Measurements from ENCODE around the gene NDUFAF4. TPM values are rescaled to one million over a fixed set of nuclear protein-coding genes. Genes with fewer than 3 reads are reported as not detected.

The NDUFAF4 gene
- total and polyA plus RNA-seq, 11 donors = 59.6 to 107 (median 82.6) TPM

DNA sequence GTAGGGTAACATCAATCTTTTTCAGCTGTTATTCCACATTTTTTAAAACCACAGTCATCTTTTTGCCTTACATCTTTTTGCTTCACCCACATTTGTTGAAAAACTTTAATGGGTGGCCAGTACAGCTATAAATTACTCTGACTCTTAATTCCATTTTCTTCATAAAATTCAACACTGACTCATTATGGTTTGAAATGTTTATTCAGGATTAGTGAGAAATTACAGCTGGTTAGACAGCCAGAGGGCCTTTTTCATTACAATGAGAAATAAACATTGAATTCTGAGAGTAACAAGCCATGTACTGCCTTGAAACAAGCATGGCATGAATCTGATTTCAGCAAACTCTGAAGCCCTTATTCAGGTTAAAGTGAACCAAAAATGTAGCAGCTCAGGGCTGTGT lies 19.5 kb downstream of the NDUFAF4 start:
- DNase-seq = no peak
- H3K4me1 ChIP-seq = no peaks in the 10 kb centered on the region
- no peak for ATAC-seq
- TF ChIP-seq POLR2A (IDR thresholded peaks at IDR 0.05) = no peak
- TF ChIP-seq, protein P1, sequence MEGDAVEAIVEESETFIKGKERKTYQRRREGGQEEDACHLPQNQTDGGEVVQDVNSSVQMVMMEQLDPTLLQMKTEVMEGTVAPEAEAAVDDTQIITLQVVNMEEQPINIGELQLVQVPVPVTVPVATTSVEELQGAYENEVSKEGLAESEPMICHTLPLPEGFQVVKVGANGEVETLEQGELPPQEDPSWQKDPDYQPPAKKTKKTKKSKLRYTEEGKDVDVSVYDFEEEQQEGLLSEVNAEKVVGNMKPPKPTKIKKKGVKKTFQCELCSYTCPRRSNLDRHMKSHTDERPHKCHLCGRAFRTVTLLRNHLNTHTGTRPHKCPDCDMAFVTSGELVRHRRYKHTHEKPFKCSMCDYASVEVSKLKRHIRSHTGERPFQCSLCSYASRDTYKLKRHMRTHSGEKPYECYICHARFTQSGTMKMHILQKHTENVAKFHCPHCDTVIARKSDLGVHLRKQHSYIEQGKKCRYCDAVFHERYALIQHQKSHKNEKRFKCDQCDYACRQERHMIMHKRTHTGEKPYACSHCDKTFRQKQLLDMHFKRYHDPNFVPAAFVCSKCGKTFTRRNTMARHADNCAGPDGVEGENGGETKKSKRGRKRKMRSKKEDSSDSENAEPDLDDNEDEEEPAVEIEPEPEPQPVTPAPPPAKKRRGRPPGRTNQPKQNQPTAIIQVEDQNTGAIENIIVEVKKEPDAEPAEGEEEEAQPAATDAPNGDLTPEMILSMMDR (IDR thresholded peaks at IDR 0.05) = no peak
- no peaks in the 10 kb centered on the region for H3K9me3 ChIP-seq
- H3K27me3 ChIP-seq = no peaks in the 10 kb centered on the region
- intact Hi-C loops (cut with DNase I) = no loop called here
- no peak overlapping the region for H3K27ac ChIP-seq
- no peak overlapping the region for H3K4me3 ChIP-seq
- no peaks in the 10 kb centered on the region for H3K36me3 ChIP-seq

DNA sequence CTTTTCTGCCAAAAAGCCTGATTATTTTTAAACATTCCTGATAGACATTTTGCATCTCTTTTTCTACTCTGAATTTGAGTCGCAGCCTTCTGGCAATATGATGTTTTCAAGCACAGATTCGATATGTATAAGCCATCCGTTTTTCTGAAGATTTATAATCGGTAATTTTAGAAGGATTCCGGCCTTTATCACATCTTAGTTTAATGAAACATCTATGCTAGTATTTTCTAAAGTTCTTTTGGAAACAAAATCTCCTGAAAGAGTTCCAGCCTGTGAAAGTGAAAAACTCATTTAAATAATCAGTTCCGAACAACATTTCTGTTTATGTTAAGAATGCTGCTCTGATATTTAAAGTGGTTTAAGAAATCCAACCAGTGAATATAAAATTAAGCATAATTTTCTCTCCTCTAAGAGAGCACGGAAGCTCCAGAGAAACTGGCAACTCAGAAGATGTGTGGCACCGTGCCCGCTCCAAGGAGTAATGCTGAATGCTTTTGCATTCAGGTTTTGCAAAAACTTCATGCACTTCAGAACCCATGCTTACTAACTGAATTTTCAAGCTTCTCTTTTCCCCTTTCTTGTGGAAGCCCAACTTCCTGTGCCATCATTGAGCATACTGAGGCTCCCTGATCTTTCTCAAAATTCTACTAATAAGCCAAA lies 20.7 kb downstream of the NDUFAF4 start:
- intact Hi-C loops (cut with DNase I) = no loop called here

DNA sequence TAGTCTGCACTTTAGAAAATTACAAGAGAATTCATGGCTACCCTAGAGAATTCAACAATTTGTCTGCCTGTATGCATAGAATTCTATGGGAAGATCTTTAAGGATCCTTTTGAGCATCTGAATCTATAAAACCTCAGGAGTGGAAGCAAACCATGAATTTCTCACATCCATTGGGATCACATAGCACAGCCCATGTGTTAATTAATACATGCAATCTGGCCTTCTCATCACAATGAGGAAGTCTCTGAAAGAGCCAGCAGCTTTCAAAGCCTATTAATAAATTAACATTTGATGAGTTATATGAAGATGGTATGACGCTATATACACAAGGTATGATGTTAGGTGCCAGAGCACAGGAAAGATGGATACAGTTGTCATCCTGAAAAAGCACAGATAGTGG lies 24.7 kb downstream of the NDUFAF4 start:
- Histone ChIP-seq H3K4me1 (no peaks in the 10 kb centered on the region), H3K36me3 (no peaks in the 10 kb centered on the region), H3K27me3 (no peaks in the 10 kb centered on the region), H3K9me3 (no peaks in the 10 kb centered on the region), H3K4me3 (no peak overlapping the region), H3K27ac (no peak overlapping the region)
- ATAC-seq (no peak), DNase-seq (no peak)
- intact Hi-C loops (cut with DNase I) = no loop called here
- WGBS, 4 donors = 73 to 83% (median 77%) methylated on average over 1 of the region's 1 CpG
- no peak for TF ChIP-seq POLR2A (IDR thresholded peaks at IDR 0.05)
- TF ChIP-seq, protein P1 (IDR thresholded peaks at IDR 0.05) = no peak

More for the DNA sequence above, 20.7 kb downstream of the NDUFAF4 start:
- TF ChIP-seq, protein P1 (IDR thresholded peaks at IDR 0.05) = no peak
- TF ChIP-seq POLR2A (IDR thresholded peaks at IDR 0.05) = no peak
- Histone ChIP-seq H3K9me3 (no peaks in the 10 kb centered on the region), H3K4me3 (no peak overlapping the region), H3K36me3 (no peaks in the 10 kb centered on the region), H3K4me1 (no peaks in the 10 kb centered on the region), H3K27me3 (no peaks in the 10 kb centered on the region), H3K27ac (no peak overlapping the region)
- WGBS, 4 donors = 91 to 93% (median 93%) methylated on average over 9 of the region's 9 CpGs
- DNase-seq = no peak
- ATAC-seq = no peak

DNA sequence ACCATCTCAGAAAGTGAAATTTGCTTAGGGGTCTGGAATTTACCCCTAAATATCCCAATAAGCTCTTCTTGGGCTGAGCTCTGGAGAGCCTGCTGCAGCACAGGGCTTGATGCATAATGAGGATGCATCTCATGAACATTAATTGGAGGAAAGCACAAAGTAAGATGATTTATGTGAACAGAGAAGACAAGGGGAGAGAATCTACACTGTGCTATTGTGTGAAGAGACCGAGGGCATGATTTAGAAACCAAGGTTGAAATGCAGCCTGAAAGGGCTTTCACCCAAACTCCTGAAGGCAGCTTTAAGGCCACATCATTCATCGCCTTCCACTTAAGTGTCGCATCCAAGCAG lies 32.7 kb downstream of the NDUFAF4 start:
- no peak overlapping the region for H3K27ac ChIP-seq
- WGBS, 4 donors = 86 to 95% (median 88%) methylated on average over 3 of the region's 3 CpGs
- TF ChIP-seq, protein P1 (IDR thresholded peaks at IDR 0.05) = no peak
- no peak for TF ChIP-seq POLR2A (IDR thresholded peaks at IDR 0.05)
- intact Hi-C loops (cut with DNase I) = no loop called here
- peaks cover 0 to 4% (median 0%) of the 10 kb centered on the region in 9 donors for H3K27me3 ChIP-seq
- H3K4me1 ChIP-seq = no peaks in the 10 kb centered on the region
- H3K4me3 ChIP-seq = no peak overlapping the region
- H3K36me3 ChIP-seq = no peaks in the 10 kb centered on the region
- ATAC-seq (no peak), DNase-seq (no peak)
- H3K9me3 ChIP-seq = no peaks in the 10 kb centered on the region
